GM21390 (cell line): ENCODE results near the gene APC.

Experiments used
- ATAC-seq: cut with Tn5 transposase; IDR thresholded peaks from one replicate; pipeline ENCODE4 v1.9.1; 2021; ENCODE audit not compliant: unreplicated experiment

The APC gene

DNA sequence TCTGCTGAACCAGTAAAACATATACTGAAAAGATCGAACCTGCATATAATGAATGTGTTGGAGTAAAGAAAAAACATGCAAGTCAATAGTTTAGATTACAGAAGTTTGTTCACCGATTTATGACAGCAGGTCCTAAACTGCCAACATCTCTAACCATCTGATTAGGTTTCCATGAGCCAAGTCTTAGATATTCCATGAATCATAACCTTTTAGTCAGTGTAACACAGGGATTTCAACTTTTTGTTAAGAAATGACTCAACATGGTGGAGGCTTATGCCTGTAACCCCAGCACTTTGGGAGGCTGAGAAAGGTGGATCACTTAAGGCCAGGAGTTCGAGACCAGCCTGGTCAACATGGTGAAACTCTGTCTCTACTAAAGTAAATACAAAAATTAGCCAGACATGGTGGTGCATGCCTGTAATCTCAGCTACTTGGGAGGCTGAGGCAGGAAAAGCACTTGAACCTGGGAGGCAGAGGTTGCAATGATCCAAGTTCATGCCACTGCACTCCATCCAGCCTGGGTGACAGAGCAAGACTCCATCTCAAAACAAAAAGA is 38.7 kb downstream of the APC start:
- ATAC-seq = no peak

DNA sequence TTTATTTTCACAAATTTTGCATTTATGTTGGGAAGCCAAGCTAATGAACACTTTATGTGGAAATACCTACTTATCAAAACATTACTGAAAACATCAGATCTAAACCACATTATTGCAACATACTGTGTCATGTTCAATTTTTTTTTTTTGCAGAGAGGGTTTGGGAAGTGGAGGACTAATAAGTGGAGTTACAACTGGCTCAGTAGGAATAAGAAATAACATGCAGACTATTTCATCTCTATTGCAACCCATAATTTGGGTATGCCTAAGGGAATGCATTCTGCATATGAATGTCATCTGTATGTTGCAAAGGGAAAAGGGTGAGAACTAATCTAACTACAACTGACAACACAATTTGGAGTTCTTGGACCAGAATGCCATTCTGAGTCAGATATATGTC is 41.8 kb downstream of the APC start:
- ATAC-seq = no peak

DNA sequence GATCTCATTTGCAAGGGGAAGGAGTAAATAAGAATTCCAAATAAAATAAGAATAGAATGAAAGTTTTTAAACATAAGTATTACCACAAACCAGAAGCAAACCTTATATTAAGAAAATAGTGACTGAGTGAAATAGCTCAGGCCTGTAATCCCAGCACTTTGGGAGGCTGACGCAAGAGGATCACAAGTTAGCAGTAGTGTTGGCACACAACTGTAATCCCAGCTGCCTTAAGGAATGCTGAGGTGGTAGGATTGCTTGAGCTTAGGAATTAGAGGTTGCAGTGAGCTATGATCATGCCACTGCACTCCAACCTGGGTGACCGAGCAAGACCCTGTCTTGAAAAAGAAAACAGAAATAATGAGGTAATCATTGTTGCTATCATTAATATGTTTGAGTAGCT is 47.0 kb downstream of the APC start:
- no peak for ATAC-seq

DNA sequence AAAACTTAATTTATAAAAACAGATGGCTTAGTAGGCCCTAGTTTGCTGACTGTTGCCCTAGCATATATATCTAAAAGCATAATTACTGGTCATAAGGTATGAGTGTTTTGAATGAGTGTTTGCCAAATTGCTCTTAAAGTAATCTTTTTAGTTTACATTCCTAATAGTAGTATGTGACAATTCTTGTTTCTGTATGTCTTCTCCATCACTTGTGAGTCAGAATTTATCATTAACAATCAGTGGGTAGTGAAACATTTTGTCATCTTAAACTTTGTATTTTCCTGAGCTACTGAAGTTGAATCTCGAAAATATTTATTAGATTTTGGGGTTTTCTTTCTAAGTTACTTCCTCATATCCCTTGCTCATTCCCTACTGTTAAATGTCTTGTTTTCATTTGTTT is 49.6 kb downstream of the APC start:
- ATAC-seq = no peak

DNA sequence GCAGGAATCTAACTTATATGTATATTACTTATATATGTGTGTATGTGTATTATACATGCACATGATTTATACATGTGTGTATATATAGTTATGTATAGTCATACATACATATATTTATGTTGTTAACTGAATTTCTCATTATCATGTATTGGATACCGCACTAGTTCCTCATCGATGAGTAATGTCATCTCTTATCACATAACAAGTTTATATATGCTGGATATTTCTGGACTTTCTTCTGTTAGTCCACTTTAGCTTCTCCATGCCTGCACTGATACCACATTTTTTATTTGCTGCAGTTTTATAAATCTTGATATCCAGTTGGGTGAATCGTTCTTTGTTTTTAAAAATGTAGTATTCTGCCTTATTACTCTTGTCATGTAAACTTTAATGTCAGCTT is 50.2 kb downstream of the APC start:
- no peak for ATAC-seq

DNA sequence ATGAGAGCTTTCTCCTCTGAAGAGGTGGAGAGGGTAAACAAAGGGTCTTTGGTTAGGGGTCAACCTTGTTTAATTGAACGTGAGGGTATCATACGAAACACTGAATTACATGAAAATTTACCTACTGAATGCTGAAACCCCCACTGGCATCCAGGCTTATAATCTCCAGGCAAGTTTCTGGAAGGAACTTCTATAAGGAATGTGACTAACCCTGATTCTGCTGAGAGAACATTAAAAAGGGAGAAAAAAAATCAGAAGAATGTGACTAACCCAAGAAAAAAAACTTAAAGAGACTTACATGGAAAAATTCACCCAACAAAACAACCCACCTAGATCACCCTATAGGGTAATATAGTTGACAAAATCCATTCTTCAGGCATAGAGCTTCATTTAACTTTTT is 55.5 kb downstream of the APC start:
- ATAC-seq = no peak

DNA sequence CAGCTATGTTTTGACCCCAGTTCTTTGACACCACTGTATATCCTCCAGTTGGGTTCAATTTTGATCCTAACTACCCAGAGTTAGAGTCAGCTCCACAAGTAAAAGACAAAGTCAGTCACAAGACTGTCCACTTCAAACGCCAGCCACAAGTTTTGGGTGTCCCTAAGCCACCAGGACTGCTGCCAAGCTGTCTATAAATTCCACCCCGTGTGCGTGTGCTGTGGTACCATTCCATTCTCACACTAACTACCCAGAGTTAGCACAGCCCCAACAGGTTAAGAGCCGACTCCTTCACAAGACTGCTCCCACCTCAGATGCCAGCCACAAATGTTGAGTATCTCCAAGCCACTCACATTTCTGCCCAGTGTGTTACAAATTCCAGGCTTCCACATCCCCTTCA is 56.7 kb downstream of the APC start:
- no peak for ATAC-seq

DNA sequence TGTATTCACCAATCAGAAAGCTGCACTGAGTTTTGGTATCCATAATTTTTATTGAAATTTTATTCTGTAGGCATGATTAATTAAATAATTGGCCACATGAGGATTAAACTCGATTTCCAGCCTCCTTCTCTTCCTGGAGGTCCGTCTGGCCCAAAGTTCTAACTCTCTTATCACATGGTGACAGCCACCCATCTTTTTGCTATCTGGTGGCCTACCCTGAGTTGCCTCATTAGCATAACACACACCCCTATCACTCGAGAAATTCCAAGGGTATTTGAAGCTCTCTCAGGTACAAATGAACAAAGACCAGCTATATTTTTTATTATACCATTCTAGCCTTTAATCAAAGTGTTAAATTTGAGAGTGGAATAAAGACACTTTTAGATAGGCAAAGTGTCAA is 57.7 kb downstream of the APC start:
- ATAC-seq = no peak

DNA sequence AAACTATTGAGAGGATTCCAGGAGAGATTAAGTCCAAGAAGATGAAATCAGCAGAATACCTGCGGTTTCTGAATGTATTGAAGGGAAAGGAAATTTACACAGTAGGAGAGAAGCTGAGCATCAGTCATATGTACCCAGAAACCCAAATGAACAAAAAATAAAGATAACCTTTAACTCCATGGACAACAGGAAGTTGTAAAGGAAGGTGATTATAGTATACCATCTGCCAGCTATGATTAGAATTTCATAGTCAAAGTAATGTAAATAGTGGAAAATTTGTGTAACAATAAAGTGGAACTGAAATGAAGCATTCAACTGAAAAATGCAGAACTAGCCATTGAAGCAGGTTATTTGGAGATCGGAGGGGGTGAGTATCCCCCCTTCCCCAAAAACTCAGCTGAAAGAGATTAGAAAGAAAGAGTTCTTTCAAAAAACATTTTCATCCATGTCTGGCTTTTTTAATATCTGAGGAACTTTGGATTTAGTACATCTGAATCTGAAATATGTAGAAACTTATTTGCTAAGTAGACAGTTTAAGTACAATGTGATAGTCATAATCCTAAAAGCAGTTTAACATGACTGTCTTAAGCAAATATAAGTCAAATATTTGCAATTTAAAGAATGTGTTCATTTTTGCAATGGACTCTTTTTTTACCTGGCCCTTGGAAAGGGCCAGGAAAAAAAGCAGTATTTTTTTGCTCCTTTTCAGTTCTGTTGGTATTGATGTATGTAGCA is 58.4 kb downstream of the APC start:
- no peak for ATAC-seq

DNA sequence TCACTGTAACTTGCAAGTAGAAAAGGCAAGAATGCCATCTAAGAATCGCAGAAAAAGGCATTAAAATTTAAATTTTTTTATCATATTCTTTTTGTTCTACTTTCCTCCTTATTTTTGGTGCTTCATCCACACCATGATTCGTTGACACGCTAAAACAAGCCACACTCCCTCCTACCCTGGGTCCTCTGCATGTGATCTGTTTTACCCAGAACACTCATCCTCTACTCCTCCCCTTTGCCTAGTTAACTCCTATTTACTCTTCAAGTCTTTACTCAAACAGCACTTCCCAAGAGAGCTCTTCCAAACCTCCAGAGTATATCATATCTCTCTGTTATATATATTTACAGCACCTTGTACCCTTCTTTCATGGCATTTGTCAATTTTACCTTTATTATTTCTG is 62.0 kb downstream of the APC start:
- ATAC-seq = no peak

DNA sequence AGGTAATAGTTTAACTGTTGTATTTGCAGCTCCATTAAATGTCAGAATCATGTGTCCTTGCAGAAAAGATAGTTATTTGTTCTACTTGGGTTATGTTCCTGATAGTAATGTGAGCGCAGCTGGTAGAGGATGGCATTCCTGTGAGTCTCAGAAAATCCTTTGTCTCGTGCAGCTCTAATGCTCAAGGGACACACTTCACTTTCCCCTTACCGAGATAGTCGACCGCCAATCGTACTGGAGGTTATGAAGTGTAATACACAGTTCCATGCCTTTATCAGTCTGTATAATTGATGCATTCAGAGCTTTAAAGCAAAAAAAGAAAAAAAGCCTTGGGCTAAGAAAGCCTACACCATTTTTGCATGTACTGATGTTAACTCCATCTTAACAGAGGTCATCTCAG is 63.2 kb downstream of the APC start:
- ATAC-seq = no peak

DNA sequence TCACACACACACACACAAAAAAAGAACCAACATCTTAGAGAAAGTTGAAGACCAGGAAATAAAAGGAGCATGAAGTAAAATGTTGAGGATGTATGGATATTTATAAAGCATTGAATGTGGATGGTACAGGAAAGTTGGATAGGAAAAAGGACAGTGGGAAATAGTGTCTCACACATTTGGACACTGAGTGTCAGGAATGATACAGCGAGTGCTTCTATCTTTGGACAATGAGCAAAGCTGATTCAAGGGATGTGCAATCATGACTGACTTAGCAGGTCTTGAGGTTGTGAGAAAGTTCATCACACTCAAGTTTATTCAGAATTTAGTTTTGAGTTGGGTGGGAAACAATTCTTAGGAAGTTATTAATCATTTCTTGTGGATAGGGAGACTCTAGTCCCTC is 73.3 kb downstream of the APC start:
- no peak for ATAC-seq

DNA sequence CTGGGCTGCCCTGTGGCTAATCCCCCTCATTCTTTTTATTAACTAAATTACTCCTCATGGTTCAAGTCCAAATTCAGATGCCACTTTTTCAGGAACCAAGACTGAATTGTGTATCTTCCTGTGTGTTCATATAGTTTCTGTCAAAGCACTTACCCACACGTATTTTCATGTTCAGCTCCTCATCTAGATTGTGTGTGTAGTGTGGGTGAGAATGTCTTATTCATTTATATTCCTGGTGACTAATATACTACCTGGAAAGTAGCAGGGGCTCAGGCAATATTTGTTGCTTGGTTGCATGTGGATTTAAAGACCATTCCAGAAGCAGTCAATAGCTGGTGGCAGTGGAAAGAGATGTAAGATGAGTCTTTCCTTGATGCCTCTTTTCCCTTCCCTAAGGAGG is 74.9 kb downstream of the APC start:
- ATAC-seq = no peak

DNA sequence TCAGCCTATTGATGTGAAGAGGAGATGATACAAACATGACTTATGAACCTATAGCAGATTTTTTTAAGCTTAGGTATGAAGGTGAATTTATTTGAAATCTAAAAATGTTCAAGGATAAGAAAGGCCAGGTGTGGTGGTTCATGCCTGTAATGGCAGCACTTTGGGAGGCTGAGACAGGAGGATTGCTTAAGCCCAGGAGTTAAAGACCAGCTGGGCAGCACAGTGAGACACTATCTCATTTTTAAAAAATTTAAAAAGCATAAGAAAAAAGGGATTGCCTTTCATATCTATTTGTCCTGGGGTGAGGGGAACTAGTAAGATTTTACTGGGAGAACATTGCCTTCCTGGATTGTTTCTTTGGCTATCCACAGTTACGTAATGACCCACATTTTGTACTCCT is 82.6 kb downstream of the APC start:
- no peak for ATAC-seq

DNA sequence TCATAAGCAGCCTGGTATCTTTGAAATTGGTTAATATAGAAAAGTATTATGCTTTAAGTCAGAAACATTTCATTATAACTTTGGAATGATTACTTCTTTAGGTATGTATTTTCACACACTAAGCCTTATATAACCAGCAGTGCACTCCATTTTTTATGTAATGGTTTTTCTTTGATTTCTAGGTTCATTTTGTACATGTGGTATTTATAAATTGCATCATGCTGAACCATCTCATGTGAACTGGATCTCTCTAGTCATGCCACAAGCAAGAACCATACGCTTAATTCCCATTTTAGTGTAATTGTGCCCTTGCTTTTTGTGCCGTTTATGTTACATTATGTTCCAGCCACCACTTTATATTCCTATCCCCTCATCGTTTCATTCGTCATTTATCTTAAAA is 84.8 kb downstream of the APC start:
- ATAC-seq = no peak

DNA sequence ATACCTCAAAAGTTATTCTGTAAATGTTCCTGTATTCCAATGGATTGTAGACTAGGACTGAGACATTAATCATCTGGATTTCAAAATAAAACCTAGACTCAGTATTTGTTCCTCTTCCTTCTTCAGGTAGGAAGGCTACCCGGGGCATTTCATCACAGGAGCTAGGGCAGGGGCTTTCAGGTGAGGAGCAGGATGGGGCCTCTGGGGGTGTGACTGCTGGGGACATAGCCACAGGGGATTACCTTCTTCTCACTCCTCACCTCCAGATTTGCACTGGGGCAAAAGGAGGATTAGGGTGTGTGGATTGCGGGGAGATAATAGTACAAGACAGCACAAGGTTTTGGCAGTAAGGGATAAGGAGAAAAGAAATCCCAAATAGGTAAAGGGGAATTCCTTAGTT is 85.5 kb downstream of the APC start:
- ATAC-seq = no peak

DNA sequence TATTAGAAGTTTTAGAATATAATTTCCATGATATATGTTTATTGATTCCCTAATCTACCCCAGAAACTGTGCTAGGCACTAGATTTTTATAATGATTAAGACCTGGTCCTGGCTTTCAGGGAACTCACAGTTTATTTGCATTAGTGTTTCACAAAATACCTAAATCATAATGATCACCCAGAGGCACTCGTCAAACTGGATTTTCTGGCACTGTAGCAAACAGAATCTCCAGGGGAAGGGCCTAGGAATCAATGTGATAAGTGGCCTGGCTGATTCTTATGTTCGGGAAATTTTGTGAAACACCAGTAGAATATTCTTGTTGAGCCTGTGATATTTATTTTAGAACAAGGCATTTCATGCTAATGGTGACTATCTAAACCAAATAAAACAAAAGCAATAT is 86.0 kb downstream of the APC start:
- ATAC-seq = no peak

DNA sequence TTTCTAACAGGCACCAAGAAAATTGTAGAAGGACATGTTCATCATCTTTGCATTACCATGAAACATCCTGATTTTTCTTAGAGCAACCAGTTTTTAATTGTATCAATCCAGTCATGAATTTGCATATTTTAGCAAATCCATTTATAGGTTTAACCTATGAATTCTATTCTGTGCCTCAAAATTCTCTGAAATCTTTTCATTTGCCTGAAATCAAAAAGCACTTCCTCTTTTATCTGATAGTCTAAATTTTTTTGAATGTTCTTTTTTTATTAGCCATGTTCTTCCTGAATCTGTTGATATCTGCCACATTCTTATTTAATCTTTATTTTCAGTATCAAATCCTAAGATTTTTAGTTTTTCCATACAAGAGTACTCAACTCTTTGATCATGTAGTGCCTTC is 86.5 kb downstream of the APC start:
- no peak for ATAC-seq

DNA sequence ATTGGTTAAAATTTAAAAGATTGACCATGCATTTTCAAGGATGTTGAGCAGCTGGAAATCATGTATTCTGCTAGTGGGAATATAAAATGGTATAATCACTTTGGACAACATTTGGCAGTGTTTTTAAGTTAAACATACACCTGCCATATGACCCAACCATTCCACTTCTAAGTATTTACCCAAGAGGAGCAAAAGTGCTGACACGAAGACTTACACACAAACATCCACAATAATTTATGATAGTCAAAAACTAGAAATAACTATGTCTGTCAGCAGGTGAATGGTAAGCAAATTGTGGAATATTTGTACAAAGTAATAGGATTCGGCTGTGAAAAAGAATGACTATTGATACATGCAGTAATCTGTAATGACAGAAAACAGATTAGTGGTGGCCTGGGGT is 92.7 kb downstream of the APC start:
- no peak for ATAC-seq

DNA sequence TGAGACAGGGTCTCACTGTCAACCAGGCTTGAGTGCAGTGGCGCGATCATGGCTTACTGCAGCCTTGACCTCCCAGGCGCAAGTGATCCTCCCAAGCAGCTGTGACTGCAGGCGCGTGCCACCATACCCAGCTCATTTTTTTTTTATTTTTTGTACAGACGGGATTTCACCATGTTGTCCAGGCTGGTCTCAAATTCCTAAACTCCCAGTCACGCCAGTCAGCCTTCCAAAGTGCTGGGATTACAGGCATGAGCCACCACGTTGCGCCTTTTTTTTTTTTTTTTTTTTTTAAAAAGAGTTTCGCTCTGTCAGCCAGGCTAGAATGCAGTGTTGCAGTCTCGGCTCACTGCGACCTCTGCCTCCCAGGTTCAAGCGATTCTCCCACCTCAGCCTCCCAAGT is 96.3 kb downstream of the APC start:
- ATAC-seq = no peak

DNA sequence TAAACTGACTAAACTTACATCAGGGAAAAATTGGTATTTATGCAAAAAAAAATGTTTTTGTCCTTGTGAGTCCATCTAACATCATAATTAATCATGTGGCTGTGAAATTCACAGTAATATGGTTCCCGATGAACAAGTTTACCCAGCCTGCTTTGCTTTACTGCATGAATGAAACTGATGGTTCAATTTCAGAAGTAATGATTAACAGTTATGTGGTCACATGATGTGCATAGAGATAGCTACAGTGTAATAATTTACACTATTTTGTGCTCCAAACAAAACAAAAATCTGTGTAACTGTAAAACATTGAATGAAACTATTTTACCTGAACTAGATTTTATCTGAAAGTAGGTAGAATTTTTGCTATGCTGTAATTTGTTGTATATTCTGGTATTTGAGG is 106.8 kb downstream of the APC start:
- ATAC-seq = no peak

DNA sequence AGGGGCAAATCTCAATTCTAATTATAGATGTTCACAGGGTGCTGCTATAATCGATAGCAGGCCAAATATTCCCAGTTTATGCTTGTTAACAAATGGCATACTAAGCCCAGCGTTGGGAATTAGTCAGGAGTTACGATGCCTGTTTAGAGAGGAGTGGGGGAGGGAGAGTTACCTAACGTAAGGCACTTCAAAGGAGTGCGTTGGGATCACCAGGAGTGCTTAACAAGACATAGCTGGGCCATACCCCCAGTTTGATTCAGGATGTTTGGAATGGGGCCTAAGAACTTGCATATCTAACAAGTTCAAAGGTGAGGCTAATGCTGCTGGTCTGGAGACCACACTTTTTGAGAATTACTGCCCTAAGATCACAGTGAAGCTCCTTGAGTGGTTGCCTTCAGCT is 108.9 kb downstream of the APC start:
- ATAC-seq = no peak

DNA sequence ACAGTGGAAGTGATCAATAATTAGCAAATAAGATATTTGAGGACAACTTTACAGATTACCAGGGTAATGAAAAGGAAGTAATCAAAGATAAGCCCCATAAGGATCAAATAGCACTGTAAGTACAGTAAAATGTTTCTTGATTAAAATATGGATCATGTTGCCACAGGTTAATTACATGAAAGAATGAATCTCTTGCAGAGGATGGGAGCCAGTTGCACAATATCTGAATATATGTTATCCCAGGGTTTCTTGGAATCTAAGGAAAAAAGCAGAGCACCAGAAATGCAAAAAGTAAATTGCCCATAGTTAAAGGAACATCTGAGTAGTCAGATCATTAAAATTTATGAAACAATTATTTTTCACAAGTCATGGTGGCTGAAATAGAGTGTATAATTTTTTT is 109.6 kb downstream of the APC start:
- ATAC-seq = no peak
